Astrocyte of the cerebellum (primary cell): ENCODE data around the gene TIGD1.

Experiments
- DNase-seq: peaks from one replicate; pipeline ENCODE4 v3.0.0-alpha.2; 2011; ENCODE audit warnings: low read depth
- H3K4me3 ChIP-seq: 2 replicates; pipeline ENCODE4 v1.5.1; 2011; ENCODE audit warnings: mild to moderate bottlenecking, low read depth, low read length, moderate library complexity
- CTCF ChIP-seq: IDR thresholded peaks from 2 replicates; pipeline ENCODE4 v1.5.1; 2012; ENCODE audit warnings: low read length, low read depth, moderate library complexity, mild to moderate bottlenecking; ENCODE audit errors: missing control alignments
- in situ Hi-C: cut with HindIII; loops from 2 replicates; pipeline ENCODE4 v1.10.0; 2017; ENCODE audit warnings: low sequenced_read_pairs

The TIGD1 gene

GRCh38 chr2:232556426-232556825 lies 6.1 kb upstream of the TIGD1 start:
- DNase-seq = no peak
- H3K4me3 ChIP-seq = no peak overlapping the region
- in situ Hi-C loops = no loop called here
- TF ChIP-seq CTCF = no peak

GRCh38 chr2:232551776-232552175 lies 1.4 kb upstream of the TIGD1 start:
- H3K4me3 ChIP-seq = peak overlapping the region; percentile 69
- no peak for TF ChIP-seq CTCF
- in situ Hi-C loops = no loop called here
- DNase-seq = no peak

GRCh38 chr2:232551250-232551638 lies 887 bp upstream of the TIGD1 start:
- TF ChIP-seq CTCF = no peak
- peak overlapping the region; percentile 69 for H3K4me3 ChIP-seq
- in situ Hi-C loops = no loop called here
- no peak for DNase-seq

- DNase-seq = no peak
- in situ Hi-C loops = no loop called here
- H3K4me3 ChIP-seq = peak overlapping the region; percentile 69
- TF ChIP-seq CTCF = no peak
These were observed 553 bp downstream of the TIGD1 start for GRCh38 chr2:232549655-232550353.

GRCh38 chr2:232547991-232548390 lies 2.4 kb downstream of the TIGD1 start:
- no peak for TF ChIP-seq CTCF
- no peak overlapping the region for H3K4me3 ChIP-seq
- in situ Hi-C loops = no loop called here
- DNase-seq = no peak

- no peak overlapping the region for H3K4me3 ChIP-seq
- TF ChIP-seq CTCF = no peak
- no peak for DNase-seq
- in situ Hi-C loops = no loop called here
These were observed 4.6 kb downstream of the TIGD1 start for GRCh38 chr2:232545511-232546375.
